Measurements from ENCODE around the gene CACNA1G. TPM values are rescaled to one million over a fixed set of nuclear protein-coding genes. Genes with fewer than 3 reads are reported as not detected.
A peak's percentile ranks its signal among the peaks of the same experiment; 100 is the strongest.

Gene CACNA1G
- polyA plus RNA-seq, 4 donors, result 0.03 to 1.7 TPM; not detected in 2

GRCh38 chr17:50661795-50662391 is 101.4 kb downstream of the CACNA1G start:
- FAIRE-seq (no peak), DNase-seq (peak; percentile 84 to 98)
- Histone ChIP-seq H3K36me3 (ENCODE audit: control insufficient read depth in 3 of 3, insufficient read depth in 2 of 3, low read depth in 1 of 3, low read length in 3 of 3) (peaks cover 0 to 64% (median 0%) of the 10 kb centered on the region in 3 donors), H3K27me3 (ENCODE audit: control insufficient read depth in 3 of 3, insufficient read depth in 3 of 3, low read length in 3 of 3) (no peaks in the 10 kb centered on the region), H3K9me3 (ENCODE audit: control insufficient read depth in 2 of 2, insufficient read depth in 1 of 2, low read depth in 1 of 2, low read length in 1 of 2) (no peaks in the 10 kb centered on the region), H3K4me3 (ENCODE audit: low read depth in 1 of 3, low read length in 3 of 3) (no peak overlapping the region), H3K4me1 (ENCODE audit: control insufficient read depth in 3 of 3, insufficient read depth in 2 of 3, low read depth in 1 of 3, low read length in 2 of 3) (peaks cover 12 to 51% (median 19%) of the 10 kb centered on the region in 3 donors), H3K27ac (ENCODE audit: low read depth in 1 of 3, low read length in 2 of 3) (peak overlapping the region; percentile 57 to 78 (median 71))
- 14 to 44% (median 24%) methylated on average over 9 of the region's 9 CpGs for WGBS, 3 donors

GRCh38 chr17:50662632-50663225 is 102.2 kb downstream of the CACNA1G start:
- DNase-seq (no peak), FAIRE-seq (no peak)
- H3K4me1 ChIP-seq (ENCODE audit: control insufficient read depth in 3 of 3, insufficient read depth in 2 of 3, low read depth in 1 of 3, low read length in 2 of 3), result peaks cover 12 to 47% (median 20%) of the 10 kb centered on the region in 3 donors

GRCh38 chr17:50663812-50664374 is 103.4 kb downstream of the CACNA1G start:
- Histone ChIP-seq H3K27ac (ENCODE audit: low read depth in 1 of 3, low read length in 2 of 3) (peak overlapping the region in 1 of 3 donors; percentile 27), H3K9me3 (ENCODE audit: control insufficient read depth in 2 of 2, insufficient read depth in 1 of 2, low read depth in 1 of 2, low read length in 1 of 2) (no peaks in the 10 kb centered on the region), H3K4me3 (ENCODE audit: low read depth in 1 of 3, low read length in 3 of 3) (no peak overlapping the region), H3K27me3 (ENCODE audit: control insufficient read depth in 3 of 3, insufficient read depth in 3 of 3, low read length in 3 of 3) (no peaks in the 10 kb centered on the region), H3K36me3 (ENCODE audit: control insufficient read depth in 3 of 3, insufficient read depth in 2 of 3, low read depth in 1 of 3, low read length in 3 of 3) (peaks cover 0 to 61% (median 0%) of the 10 kb centered on the region in 3 donors), H3K4me1 (ENCODE audit: control insufficient read depth in 3 of 3, insufficient read depth in 2 of 3, low read depth in 1 of 3, low read length in 2 of 3) (peaks cover 12 to 49% (median 18%) of the 10 kb centered on the region in 3 donors)
- 74 to 83% (median 80%) methylated on average over 10 of the region's 10 CpGs for WGBS, 3 donors
- peak; percentile 55 to 65 for DNase-seq
- no peak for FAIRE-seq

More at GRCh38 chr17:50662632-50663225, 102.2 kb downstream of the CACNA1G start:
- Histone ChIP-seq H3K27ac (ENCODE audit: low read depth in 1 of 3, low read length in 2 of 3) (no peak overlapping the region), H3K4me3 (ENCODE audit: low read depth in 1 of 3, low read length in 3 of 3) (no peak overlapping the region), H3K27me3 (ENCODE audit: control insufficient read depth in 3 of 3, insufficient read depth in 3 of 3, low read length in 3 of 3) (no peaks in the 10 kb centered on the region), H3K9me3 (ENCODE audit: control insufficient read depth in 2 of 2, insufficient read depth in 1 of 2, low read depth in 1 of 2, low read length in 1 of 2) (no peaks in the 10 kb centered on the region), H3K36me3 (ENCODE audit: control insufficient read depth in 3 of 3, insufficient read depth in 2 of 3, low read depth in 1 of 3, low read length in 3 of 3) (peaks cover 0 to 66% (median 0%) of the 10 kb centered on the region in 3 donors)
- 88 to 94% (median 91%) methylated on average over 9 of the region's 9 CpGs for WGBS, 3 donors

- H3K4me1 ChIP-seq (ENCODE audit: control insufficient read depth in 3 of 3, insufficient read depth in 2 of 3, low read depth in 1 of 3, low read length in 2 of 3), result peaks cover 12 to 46% (median 18%) of the 10 kb centered on the region in 3 donors
- no peaks in the 10 kb centered on the region for H3K9me3 ChIP-seq (ENCODE audit: control insufficient read depth in 2 of 2, insufficient read depth in 1 of 2, low read depth in 1 of 2, low read length in 1 of 2)
- no peak overlapping the region for H3K4me3 ChIP-seq (ENCODE audit: low read depth in 1 of 3, low read length in 3 of 3)
- no peak for FAIRE-seq
- 89 to 94% (median 92%) methylated on average over 12 of the region's 12 CpGs for WGBS, 3 donors
- DNase-seq, result no peak
- H3K36me3 ChIP-seq (ENCODE audit: control insufficient read depth in 3 of 3, insufficient read depth in 2 of 3, low read depth in 1 of 3, low read length in 3 of 3), result peaks cover 0 to 63% (median 2%) of the 10 kb centered on the region in 3 donors
- no peak overlapping the region for H3K27ac ChIP-seq (ENCODE audit: low read depth in 1 of 3, low read length in 2 of 3)
- no peaks in the 10 kb centered on the region for H3K27me3 ChIP-seq (ENCODE audit: control insufficient read depth in 3 of 3, insufficient read depth in 3 of 3, low read length in 3 of 3)
Measured at GRCh38 chr17:50664788-50665458, 104.4 kb downstream of the CACNA1G start.

- H3K4me1 ChIP-seq (ENCODE audit: control insufficient read depth in 3 of 3, insufficient read depth in 2 of 3, low read depth in 1 of 3, low read length in 2 of 3), result peaks cover 3 to 41% (median 16%) of the 10 kb centered on the region in 3 donors
- DNase-seq (no peak), FAIRE-seq (no peak)
Measured at GRCh38 chr17:50665838-50666237, 105.3 kb downstream of the CACNA1G start.

GRCh38 chr17:50666316-50666715 is 105.8 kb downstream of the CACNA1G start:
- Histone ChIP-seq H3K4me3 (ENCODE audit: low read depth in 1 of 3, low read length in 3 of 3) (no peak overlapping the region), H3K36me3 (ENCODE audit: control insufficient read depth in 3 of 3, insufficient read depth in 2 of 3, low read depth in 1 of 3, low read length in 3 of 3) (peaks cover 0 to 53% (median 2%) of the 10 kb centered on the region in 3 donors), H3K27me3 (ENCODE audit: control insufficient read depth in 3 of 3, insufficient read depth in 3 of 3, low read length in 3 of 3) (no peaks in the 10 kb centered on the region), H3K27ac (ENCODE audit: low read depth in 1 of 3, low read length in 2 of 3) (no peak overlapping the region), H3K9me3 (ENCODE audit: control insufficient read depth in 2 of 2, insufficient read depth in 1 of 2, low read depth in 1 of 2, low read length in 1 of 2) (no peaks in the 10 kb centered on the region), H3K4me1 (ENCODE audit: control insufficient read depth in 3 of 3, insufficient read depth in 2 of 3, low read depth in 1 of 3, low read length in 2 of 3) (peaks cover 0 to 39% (median 11%) of the 10 kb centered on the region in 3 donors)
- 90 to 94% (median 93%) methylated on average over 8 of the region's 8 CpGs for WGBS, 3 donors
- DNase-seq (no peak), FAIRE-seq (no peak)

More at GRCh38 chr17:50665838-50666237, 105.3 kb downstream of the CACNA1G start:
- WGBS, 3 donors, result 77 to 89% (median 82%) methylated on average over 5 of the region's 5 CpGs
- Histone ChIP-seq H3K27ac (ENCODE audit: low read depth in 1 of 3, low read length in 2 of 3) (no peak overlapping the region), H3K9me3 (ENCODE audit: control insufficient read depth in 2 of 2, insufficient read depth in 1 of 2, low read depth in 1 of 2, low read length in 1 of 2) (no peaks in the 10 kb centered on the region), H3K27me3 (ENCODE audit: control insufficient read depth in 3 of 3, insufficient read depth in 3 of 3, low read length in 3 of 3) (no peaks in the 10 kb centered on the region), H3K4me3 (ENCODE audit: low read depth in 1 of 3, low read length in 3 of 3) (no peak overlapping the region), H3K36me3 (ENCODE audit: control insufficient read depth in 3 of 3, insufficient read depth in 2 of 3, low read depth in 1 of 3, low read length in 3 of 3) (peaks cover 0 to 57% (median 2%) of the 10 kb centered on the region in 3 donors)

- no peak for DNase-seq
- peaks cover 0 to 35% (median 7%) of the 10 kb centered on the region in 3 donors for H3K4me1 ChIP-seq (ENCODE audit: control insufficient read depth in 3 of 3, insufficient read depth in 2 of 3, low read depth in 1 of 3, low read length in 2 of 3)
- H3K27ac ChIP-seq (ENCODE audit: low read depth in 1 of 3, low read length in 2 of 3), result no peak overlapping the region
- no peak for FAIRE-seq
- no peaks in the 10 kb centered on the region for H3K27me3 ChIP-seq (ENCODE audit: control insufficient read depth in 3 of 3, insufficient read depth in 3 of 3, low read length in 3 of 3)
- no peak overlapping the region for H3K4me3 ChIP-seq (ENCODE audit: low read depth in 1 of 3, low read length in 3 of 3)
- WGBS, 3 donors, result 90 to 93% (median 92%) methylated on average over 13 to 14 of the region's 14 CpGs
- H3K9me3 ChIP-seq (ENCODE audit: control insufficient read depth in 2 of 2, insufficient read depth in 1 of 2, low read depth in 1 of 2, low read length in 1 of 2), result no peaks in the 10 kb centered on the region
- peaks cover 0 to 56% (median 2%) of the 10 kb centered on the region in 3 donors for H3K36me3 ChIP-seq (ENCODE audit: control insufficient read depth in 3 of 3, insufficient read depth in 2 of 3, low read depth in 1 of 3, low read length in 3 of 3)
Measured at GRCh38 chr17:50667259-50668024, 106.9 kb downstream of the CACNA1G start.

All from small intestine (tissue), 7 donors.